ENCODE results near the gene ZIC1. TPM values are rescaled to one million over a fixed set of nuclear protein-coding genes. Genes with fewer than 3 reads are reported as not detected.

ZIC1 gene
- total RNA-seq, 1 experiment from 2014 or later: not detected

GRCh38 chr3:147418808-147419701, 9.9 kb downstream of the ZIC1 start:
- H3K4me1 ChIP-seq (ENCODE audit: control insufficient read depth in 1 of 2, insufficient read depth in 2 of 2, low read length in 2 of 2): no peaks in the 10 kb centered on the region
- RAD21 ChIA-PET (ENCODE audit: low non-redundant PET in 1 of 2, low total read pairs in 2 of 2, uncharacterized antibody in 2 of 2, unreplicated experiment in 2 of 2): no interaction called here
- no peaks in the 10 kb centered on the region for H3K9me3 ChIP-seq (ENCODE audit: control insufficient read depth in 1 of 2, insufficient read depth in 1 of 2, low read depth in 1 of 2, low read length in 2 of 2)
- CTCF ChIA-PET: no interaction called here
- H3K9me2 ChIP-seq (ENCODE audit: insufficient read depth): no peaks in the 10 kb centered on the region
- no peak overlapping the region for H3K9ac ChIP-seq (ENCODE audit: low read length)
- intact Hi-C loops (cut with micrococcal nuclease): no loop called here
- ATAC-seq (no peak), DNase-seq (ENCODE audit: low read depth, low spot score) (no peak)
- TF ChIP-seq CEBPB (IDR thresholded peaks at IDR 0.05; ENCODE audit: low read depth): no peak
- no peak for TF ChIP-seq SP1 (IDR thresholded peaks at IDR 0.05; ENCODE audit: low read depth)
- no peaks in the 10 kb centered on the region for H3K36me3 ChIP-seq (ENCODE audit: control insufficient read depth in 1 of 2, insufficient read depth in 2 of 2, low read length in 2 of 2)
- no peak overlapping the region for H3K4me2 ChIP-seq (ENCODE audit: low read length)
- H3K27ac ChIP-seq (ENCODE audit: low read depth, low read length): no peak overlapping the region
- BruUV-seq (replicated peaks): no TSS peak
- no peaks in the 10 kb centered on the region for H3K79me2 ChIP-seq (ENCODE audit: insufficient read depth, low read length)
- no peak overlapping the region for H3K4me3 ChIP-seq (replicated peaks in 1 of 2; ENCODE audit: low read depth in 1 of 2, low read length in 2 of 2)
- no peaks in the 10 kb centered on the region for H3K27me3 ChIP-seq (ENCODE audit: insufficient read depth, low read length)
- POLR2A ChIA-PET: no interaction called here
- H4K20me1 ChIP-seq (ENCODE audit: insufficient read depth): no peaks in the 10 kb centered on the region
- H2AFZ ChIP-seq (ENCODE audit: low read depth, low read length, poor library complexity, severe bottlenecking): no peak overlapping the region

- intact Hi-C loops (cut with micrococcal nuclease): no loop called here
- POLR2A ChIA-PET: no interaction called here
- Histone ChIP-seq H3K27ac (ENCODE audit: low read depth, low read length) (no peak overlapping the region), H3K79me2 (ENCODE audit: insufficient read depth, low read length) (no peaks in the 10 kb centered on the region), H4K20me1 (ENCODE audit: insufficient read depth) (no peaks in the 10 kb centered on the region), H3K9me3 (ENCODE audit: control insufficient read depth in 1 of 2, insufficient read depth in 1 of 2, low read depth in 1 of 2, low read length in 2 of 2) (no peaks in the 10 kb centered on the region), H3K4me3 (replicated peaks in 1 of 2; ENCODE audit: low read depth in 1 of 2, low read length in 2 of 2) (no peak overlapping the region), H2AFZ (ENCODE audit: low read depth, low read length, poor library complexity, severe bottlenecking) (no peak overlapping the region), H3K4me1 (ENCODE audit: control insufficient read depth in 1 of 2, insufficient read depth in 2 of 2, low read length in 2 of 2) (no peaks in the 10 kb centered on the region), H3K36me3 (ENCODE audit: control insufficient read depth in 1 of 2, insufficient read depth in 2 of 2, low read length in 2 of 2) (no peaks in the 10 kb centered on the region), H3K9ac (ENCODE audit: low read length) (no peak overlapping the region), H3K4me2 (ENCODE audit: low read length) (no peak overlapping the region), H3K27me3 (ENCODE audit: insufficient read depth, low read length) (no peaks in the 10 kb centered on the region), H3K9me2 (ENCODE audit: insufficient read depth) (no peaks in the 10 kb centered on the region)
- DNase-seq (ENCODE audit: low read depth, low spot score) (no peak), ATAC-seq (no peak)
- CTCF ChIA-PET: no interaction called here
- no TSS peak for BruUV-seq (replicated peaks)
- TF ChIP-seq YY1 (IDR thresholded peaks at IDR 0.05; ENCODE audit: extremely low read depth, insufficient replicate concordance, low read depth, low read length) (no peak), MAX (IDR thresholded peaks at IDR 0.05) (no peak), ELF1 (IDR thresholded peaks at IDR 0.05; ENCODE audit: borderline replicate concordance, low read depth) (no peak), ZBTB33 (IDR thresholded peaks at IDR 0.05; ENCODE audit: extremely low read depth, insufficient replicate concordance, low read length) (no peak), ZFX (IDR thresholded peaks at IDR 0.05) (no peak), SIN3A (IDR thresholded peaks at IDR 0.05; ENCODE audit: low read depth) (no peak), EZH2phosphoT487 (IDR thresholded peaks at IDR 0.05; ENCODE audit: borderline replicate concordance) (no peak), ZNF274 (IDR thresholded peaks at IDR 0.05; ENCODE audit: low read depth, low read length) (no peak), TCF7L2 (IDR thresholded peaks at IDR 0.05; ENCODE audit: borderline replicate concordance, extremely low read depth, insufficient read depth, insufficient read length) (no peak)
- RAD21 ChIA-PET (ENCODE audit: low non-redundant PET in 1 of 2, low total read pairs in 2 of 2, uncharacterized antibody in 2 of 2, unreplicated experiment in 2 of 2): no interaction called here
Observed at GRCh38 chr3:147419781-147420224, 10.6 kb downstream of the ZIC1 start.

Data from HCT116 (cell line).